ENCODE measurements around the gene CPNE5. TPM values are rescaled to one million over a fixed set of nuclear protein-coding genes. Genes with fewer than 3 reads are reported as not detected.

CPNE5 gene
- total and polyA plus RNA-seq, 9 of the 15 experiments (the other 6 are each of a cell fraction or from before 2014, with no cell fraction given) = 0.14 to 1.0 (median 0.46) TPM; not detected in 2

DNA sequence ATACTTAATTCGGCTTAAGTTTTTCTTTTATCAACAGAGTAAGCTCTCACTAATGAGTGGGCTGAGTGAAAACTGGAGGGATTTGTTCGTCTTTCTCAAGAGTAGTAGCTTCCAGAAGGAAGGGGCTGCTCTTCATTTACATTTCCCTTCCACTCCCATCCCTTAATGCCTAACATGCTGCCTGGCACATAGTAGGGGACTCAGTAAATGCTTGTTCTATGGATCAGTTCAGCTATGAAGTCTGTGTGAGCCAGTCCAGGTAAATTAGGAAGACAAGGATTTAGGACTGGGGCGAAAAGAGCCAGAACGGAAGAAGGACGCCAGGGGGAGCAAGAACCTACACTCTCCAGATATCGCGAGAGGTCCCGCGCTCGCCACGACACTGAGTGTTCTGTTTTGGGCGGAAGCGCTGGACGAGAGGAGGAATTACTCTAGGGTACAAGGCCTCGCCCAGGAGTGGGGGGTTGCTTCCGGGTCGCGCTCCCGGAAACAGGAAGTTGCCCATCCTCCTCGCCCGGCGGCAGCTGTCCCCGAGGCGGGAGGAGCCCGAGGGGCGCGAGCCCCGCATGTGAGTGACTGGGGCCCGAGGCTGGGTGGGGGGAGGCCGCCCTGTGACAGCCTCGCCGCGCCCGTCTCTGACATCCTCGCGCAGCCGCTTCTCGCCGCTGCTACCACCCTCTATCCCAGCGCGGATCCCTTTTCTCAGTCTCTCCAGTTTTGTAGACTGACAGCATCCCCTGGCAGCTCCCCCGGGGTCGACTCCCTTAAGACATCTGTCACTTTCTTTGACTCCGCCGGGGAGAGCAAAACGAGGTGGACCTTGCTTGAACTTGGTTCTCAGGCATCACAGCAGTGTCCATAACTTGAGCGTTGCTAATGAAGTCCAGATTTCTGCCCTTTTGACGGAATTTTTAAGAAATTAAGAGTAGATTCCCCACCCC, 46.5 kb upstream of the CPNE5 start, which contains the start of gene C6orf89 (continued):
- TF ChIP-seq, protein P1, sequence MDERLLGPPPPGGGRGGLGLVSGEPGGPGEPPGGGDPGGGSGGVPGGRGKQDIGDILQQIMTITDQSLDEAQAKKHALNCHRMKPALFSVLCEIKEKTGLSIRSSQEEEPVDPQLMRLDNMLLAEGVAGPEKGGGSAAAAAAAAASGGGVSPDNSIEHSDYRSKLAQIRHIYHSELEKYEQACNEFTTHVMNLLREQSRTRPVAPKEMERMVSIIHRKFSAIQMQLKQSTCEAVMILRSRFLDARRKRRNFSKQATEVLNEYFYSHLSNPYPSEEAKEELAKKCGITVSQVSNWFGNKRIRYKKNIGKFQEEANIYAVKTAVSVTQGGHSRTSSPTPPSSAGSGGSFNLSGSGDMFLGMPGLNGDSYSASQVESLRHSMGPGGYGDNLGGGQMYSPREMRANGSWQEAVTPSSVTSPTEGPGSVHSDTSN (CRISPR knock-in tag; IDR thresholded peaks at IDR 0.05; ENCODE audit: low read depth) = no peak
- TF ChIP-seq, protein P1 (tag; conservative IDR thresholded peaks at IDR 0.05; ENCODE audit: low read depth) = 0 out of 2 replicates have a peak, but pooled peaks have one; percentile 41
- TF ChIP-seq MYNN (IDR thresholded peaks at IDR 0.05) = no peak; the same call in 1 of the 2 replicates
- no peak for TF ChIP-seq MYNN (CRISPR knock-in tag; IDR thresholded peaks at IDR 0.05)
- TF ChIP-seq, protein P2, sequence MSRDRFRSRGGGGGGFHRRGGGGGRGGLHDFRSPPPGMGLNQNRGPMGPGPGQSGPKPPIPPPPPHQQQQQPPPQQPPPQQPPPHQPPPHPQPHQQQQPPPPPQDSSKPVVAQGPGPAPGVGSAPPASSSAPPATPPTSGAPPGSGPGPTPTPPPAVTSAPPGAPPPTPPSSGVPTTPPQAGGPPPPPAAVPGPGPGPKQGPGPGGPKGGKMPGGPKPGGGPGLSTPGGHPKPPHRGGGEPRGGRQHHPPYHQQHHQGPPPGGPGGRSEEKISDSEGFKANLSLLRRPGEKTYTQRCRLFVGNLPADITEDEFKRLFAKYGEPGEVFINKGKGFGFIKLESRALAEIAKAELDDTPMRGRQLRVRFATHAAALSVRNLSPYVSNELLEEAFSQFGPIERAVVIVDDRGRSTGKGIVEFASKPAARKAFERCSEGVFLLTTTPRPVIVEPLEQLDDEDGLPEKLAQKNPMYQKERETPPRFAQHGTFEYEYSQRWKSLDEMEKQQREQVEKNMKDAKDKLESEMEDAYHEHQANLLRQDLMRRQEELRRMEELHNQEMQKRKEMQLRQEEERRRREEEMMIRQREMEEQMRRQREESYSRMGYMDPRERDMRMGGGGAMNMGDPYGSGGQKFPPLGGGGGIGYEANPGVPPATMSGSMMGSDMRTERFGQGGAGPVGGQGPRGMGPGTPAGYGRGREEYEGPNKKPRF (IDR thresholded peaks at IDR 0.05; ENCODE audit: low read depth, low read length) = no peak
- no peak for TF ChIP-seq ESRRB (CRISPR knock-in tag; IDR thresholded peaks at IDR 0.05; ENCODE audit: borderline replicate concordance)
- TF ChIP-seq, protein P3, sequence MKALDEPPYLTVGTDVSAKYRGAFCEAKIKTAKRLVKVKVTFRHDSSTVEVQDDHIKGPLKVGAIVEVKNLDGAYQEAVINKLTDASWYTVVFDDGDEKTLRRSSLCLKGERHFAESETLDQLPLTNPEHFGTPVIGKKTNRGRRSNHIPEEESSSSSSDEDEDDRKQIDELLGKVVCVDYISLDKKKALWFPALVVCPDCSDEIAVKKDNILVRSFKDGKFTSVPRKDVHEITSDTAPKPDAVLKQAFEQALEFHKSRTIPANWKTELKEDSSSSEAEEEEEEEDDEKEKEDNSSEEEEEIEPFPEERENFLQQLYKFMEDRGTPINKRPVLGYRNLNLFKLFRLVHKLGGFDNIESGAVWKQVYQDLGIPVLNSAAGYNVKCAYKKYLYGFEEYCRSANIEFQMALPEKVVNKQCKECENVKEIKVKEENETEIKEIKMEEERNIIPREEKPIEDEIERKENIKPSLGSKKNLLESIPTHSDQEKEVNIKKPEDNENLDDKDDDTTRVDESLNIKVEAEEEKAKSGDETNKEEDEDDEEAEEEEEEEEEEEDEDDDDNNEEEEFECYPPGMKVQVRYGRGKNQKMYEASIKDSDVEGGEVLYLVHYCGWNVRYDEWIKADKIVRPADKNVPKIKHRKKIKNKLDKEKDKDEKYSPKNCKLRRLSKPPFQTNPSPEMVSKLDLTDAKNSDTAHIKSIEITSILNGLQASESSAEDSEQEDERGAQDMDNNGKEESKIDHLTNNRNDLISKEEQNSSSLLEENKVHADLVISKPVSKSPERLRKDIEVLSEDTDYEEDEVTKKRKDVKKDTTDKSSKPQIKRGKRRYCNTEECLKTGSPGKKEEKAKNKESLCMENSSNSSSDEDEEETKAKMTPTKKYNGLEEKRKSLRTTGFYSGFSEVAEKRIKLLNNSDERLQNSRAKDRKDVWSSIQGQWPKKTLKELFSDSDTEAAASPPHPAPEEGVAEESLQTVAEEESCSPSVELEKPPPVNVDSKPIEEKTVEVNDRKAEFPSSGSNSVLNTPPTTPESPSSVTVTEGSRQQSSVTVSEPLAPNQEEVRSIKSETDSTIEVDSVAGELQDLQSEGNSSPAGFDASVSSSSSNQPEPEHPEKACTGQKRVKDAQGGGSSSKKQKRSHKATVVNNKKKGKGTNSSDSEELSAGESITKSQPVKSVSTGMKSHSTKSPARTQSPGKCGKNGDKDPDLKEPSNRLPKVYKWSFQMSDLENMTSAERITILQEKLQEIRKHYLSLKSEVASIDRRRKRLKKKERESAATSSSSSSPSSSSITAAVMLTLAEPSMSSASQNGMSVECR (CRISPR knock-in tag; IDR thresholded peaks at IDR 0.05) = peak; percentile 99
- no peak for TF ChIP-seq MCM3 (IDR thresholded peaks at IDR 0.05)
- no peak for TF ChIP-seq SP2 (IDR thresholded peaks at IDR 0.05; ENCODE audit: extremely low read depth, low read depth, low read length, poor library complexity, severe bottlenecking)
- TF ChIP-seq, protein P4, sequence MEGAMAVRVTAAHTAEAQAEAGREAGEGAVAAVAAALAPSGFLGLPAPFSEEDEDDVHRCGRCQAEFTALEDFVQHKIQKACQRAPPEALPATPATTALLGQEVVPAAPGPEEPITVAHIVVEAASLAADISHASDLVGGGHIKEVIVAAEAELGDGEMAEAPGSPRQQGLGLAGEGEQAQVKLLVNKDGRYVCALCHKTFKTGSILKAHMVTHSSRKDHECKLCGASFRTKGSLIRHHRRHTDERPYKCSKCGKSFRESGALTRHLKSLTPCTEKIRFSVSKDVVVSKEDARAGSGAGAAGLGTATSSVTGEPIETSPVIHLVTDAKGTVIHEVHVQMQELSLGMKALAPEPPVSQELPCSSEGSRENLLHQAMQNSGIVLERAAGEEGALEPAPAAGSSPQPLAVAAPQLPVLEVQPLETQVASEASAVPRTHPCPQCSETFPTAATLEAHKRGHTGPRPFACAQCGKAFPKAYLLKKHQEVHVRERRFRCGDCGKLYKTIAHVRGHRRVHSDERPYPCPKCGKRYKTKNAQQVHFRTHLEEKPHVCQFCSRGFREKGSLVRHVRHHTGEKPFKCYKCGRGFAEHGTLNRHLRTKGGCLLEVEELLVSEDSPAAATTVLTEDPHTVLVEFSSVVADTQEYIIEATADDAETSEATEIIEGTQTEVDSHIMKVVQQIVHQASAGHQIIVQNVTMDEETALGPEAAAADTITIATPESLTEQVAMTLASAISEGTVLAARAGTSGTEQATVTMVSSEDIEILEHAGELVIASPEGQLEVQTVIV (CRISPR knock-in tag; IDR thresholded peaks at IDR 0.05; ENCODE audit: borderline replicate concordance) = no peak
- TF ChIP-seq SMARCA4 (IDR thresholded peaks at IDR 0.05) = 0 out of 2 replicates have a peak, but pooled peaks have one; percentile 9
- no peak for TF ChIP-seq PHB (CRISPR knock-in tag; IDR thresholded peaks at IDR 0.05)
- TF ChIP-seq BACH1 (tag; IDR thresholded peaks at IDR 0.05) = 0 out of 2 replicates have a peak, but pooled peaks have one; percentile 11
- peak; percentile 86 for TF ChIP-seq E2F3 (CRISPR knock-in tag; IDR thresholded peaks at IDR 0.05)
